Measurements from ENCODE around the gene CST8. TPM values are rescaled to one million over a fixed set of nuclear protein-coding genes. Genes with fewer than 3 reads are reported as not detected.

The CST8 gene
- total RNA-seq, 4 donors from 2014 or later = not detected

GRCh38 chr20:23484081-23484480, 6.8 kb upstream of the CST8 start:
- Histone ChIP-seq H3K27me3 (no peaks in the 10 kb centered on the region), H3K4me3 (replicated peaks in 1 of 3) (no peak overlapping the region), H3K4me1 (no peaks in the 10 kb centered on the region), H3K27ac (no peak overlapping the region), H3K36me3 (no peaks in the 10 kb centered on the region), H3K9me3 (no peaks in the 10 kb centered on the region)
- intact Hi-C loops (cut with DNase I) = no loop called here
- TF ChIP-seq CTCF (IDR thresholded peaks at IDR 0.05) (no peak), POLR2A (IDR thresholded peaks at IDR 0.05) (no peak)
- 62 to 63% methylated on average over 4 of the region's 4 CpGs for WGBS, 2 donors
- DNase-seq = no peak

- no peaks in the 10 kb centered on the region for H3K27me3 ChIP-seq
- no peak overlapping the region for H3K4me3 ChIP-seq (replicated peaks in 1 of 3)
- no peaks in the 10 kb centered on the region for H3K9me3 ChIP-seq
- no peak for TF ChIP-seq POLR2A (IDR thresholded peaks at IDR 0.05)
- no peak for TF ChIP-seq CTCF (IDR thresholded peaks at IDR 0.05)
- DNase-seq = no peak
- intact Hi-C loops (cut with DNase I) = no loop called here
- no peaks in the 10 kb centered on the region for H3K4me1 ChIP-seq
- H3K27ac ChIP-seq = no peak overlapping the region
- 78 to 82% methylated on average over 2 of the region's 2 CpGs for WGBS, 2 donors
- H3K36me3 ChIP-seq = no peaks in the 10 kb centered on the region
Measured at GRCh38 chr20:23488470-23488869, 2.4 kb upstream of the CST8 start.

DNA sequence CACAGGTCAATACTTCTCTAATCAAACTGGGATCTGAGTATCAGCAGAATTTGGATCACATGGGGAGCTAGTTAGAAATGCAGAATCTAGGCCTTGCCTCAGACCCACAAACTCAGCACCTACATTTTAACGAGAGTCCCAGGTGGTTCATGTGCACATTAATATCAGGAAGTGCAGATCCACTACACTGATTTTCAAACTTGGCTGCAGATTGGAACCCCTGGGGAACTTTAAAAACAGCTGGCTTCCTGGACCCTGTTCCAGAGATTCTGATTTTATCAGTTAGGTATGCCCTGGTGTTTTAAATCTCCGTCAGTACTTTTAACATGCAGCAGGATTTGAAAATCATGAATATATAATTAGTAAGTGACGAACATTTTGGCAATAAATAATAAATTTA, 1.9 kb upstream of the CST8 start:
- TF ChIP-seq CTCF (IDR thresholded peaks at IDR 0.05) (no peak), POLR2A (IDR thresholded peaks at IDR 0.05) (no peak)
- intact Hi-C loops (cut with DNase I) = no loop called here
- H3K4me1 ChIP-seq = no peaks in the 10 kb centered on the region
- H3K27me3 ChIP-seq = no peaks in the 10 kb centered on the region
- DNase-seq = no peak
- H3K9me3 ChIP-seq = no peaks in the 10 kb centered on the region
- no peak overlapping the region for H3K4me3 ChIP-seq (replicated peaks in 1 of 3)
- no peak overlapping the region for H3K27ac ChIP-seq
- 82 to 87% methylated on average over 3 of the region's 3 CpGs for WGBS, 2 donors
- H3K36me3 ChIP-seq = no peaks in the 10 kb centered on the region

GRCh38 chr20:23492292-23492691, 1.4 kb downstream of the CST8 start:
- intact Hi-C loops (cut with DNase I) = no loop called here
- Histone ChIP-seq H3K9me3 (no peaks in the 10 kb centered on the region), H3K27me3 (no peaks in the 10 kb centered on the region), H3K4me3 (replicated peaks in 1 of 3) (no peak overlapping the region), H3K4me1 (no peaks in the 10 kb centered on the region), H3K27ac (no peak overlapping the region), H3K36me3 (no peaks in the 10 kb centered on the region)
- no peak for DNase-seq
- no peak for TF ChIP-seq CTCF (IDR thresholded peaks at IDR 0.05)
- no peak for TF ChIP-seq POLR2A (IDR thresholded peaks at IDR 0.05)

DNA sequence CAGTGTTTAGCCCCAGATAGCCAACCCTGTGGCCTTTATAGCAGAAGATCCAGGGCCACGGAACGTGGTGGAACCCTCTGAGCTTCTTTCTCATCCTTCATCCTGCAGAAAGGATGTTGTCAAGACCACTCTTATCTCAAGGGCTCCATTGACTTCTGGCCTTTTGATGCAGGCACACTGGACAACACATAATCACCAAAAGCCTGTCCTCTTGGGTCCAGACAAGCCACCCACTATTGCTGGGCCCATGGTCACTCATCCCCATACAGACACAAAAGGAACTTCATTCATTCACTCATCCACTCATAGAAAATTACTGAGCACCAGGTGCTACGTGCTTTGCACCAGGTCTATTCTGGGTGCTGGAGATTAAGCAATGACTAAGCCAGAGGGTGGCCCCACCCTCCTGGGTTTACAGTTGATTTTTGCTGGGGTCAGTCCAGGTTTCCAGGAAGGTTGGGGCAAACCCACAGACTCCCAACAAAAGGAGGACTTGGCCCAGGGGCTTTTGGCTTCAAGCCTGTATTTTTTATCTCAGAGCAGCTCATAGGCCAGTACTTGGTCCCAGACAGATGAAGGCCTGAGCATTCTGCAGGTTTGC, 2.4 kb downstream of the CST8 start:
- Histone ChIP-seq H3K4me3 (replicated peaks in 1 of 3) (no peak overlapping the region), H3K27ac (no peak overlapping the region), H3K27me3 (no peaks in the 10 kb centered on the region), H3K4me1 (no peaks in the 10 kb centered on the region), H3K36me3 (no peaks in the 10 kb centered on the region), H3K9me3 (no peaks in the 10 kb centered on the region)
- no peak for TF ChIP-seq CTCF (IDR thresholded peaks at IDR 0.05)
- TF ChIP-seq POLR2A (IDR thresholded peaks at IDR 0.05) = no peak
- intact Hi-C loops (cut with DNase I) = no loop called here
- 89 to 97% methylated on average over 3 of the region's 3 CpGs for WGBS, 2 donors
- DNase-seq = no peak
